Keratinocyte (primary cell): ENCODE data around the gene NUDT3. TPM values are rescaled to one million over a fixed set of nuclear protein-coding genes. Genes with fewer than 3 reads are reported as not detected.
"Not testable (repeated sequence)": the region's sequence is repeated elsewhere in the genome, so short reads cannot be mapped to it uniquely, and the experiment has no call there.

Experiments used
- DNase-seq: peaks from one replicate; pipeline ENCODE4 v3.0.0-alpha.2; 2011; ENCODE audit warnings: low read depth, missing footprints, low spot score
- FAIRE-seq: peaks from 2 replicates; lab custom pipeline; 2011; peaks lifted over from hg19 to GRCh38; lab: Jason Lieb, UNC
- H2AFZ ChIP-seq: 2 replicates; pipeline ENCODE4 v1.6.0; 2012; ENCODE audit warnings: low read length, control low read depth, inconsistent platforms; ENCODE audit not compliant: control insufficient read depth
- H3K27ac ChIP-seq: 2 replicates; pipeline ENCODE4 v1.5.1; 2011; ENCODE audit warnings: low read length; ENCODE audit not compliant: control insufficient read depth, insufficient read depth
- H3K27me3 ChIP-seq: 3 replicates; pipeline ENCODE4 v1.6.0; 2011; ENCODE audit warnings: low read length; ENCODE audit not compliant: control insufficient read depth, insufficient read depth; ENCODE audit errors: extremely low read depth
- H3K36me3 ChIP-seq, 2 experiments: 2 replicates in 1 of 2; 3 replicates in 1 of 2; pipeline ENCODE4 v1.5.1; 2011; ENCODE audit warnings: low read length in 2 of 2, mild to moderate bottlenecking in 1 of 2; ENCODE audit not compliant: control insufficient read depth in 2 of 2, insufficient read depth in 2 of 2; ENCODE audit errors: extremely low read depth in 1 of 2
- H3K4me1 ChIP-seq: 3 replicates; pipeline ENCODE4 v1.5.1; 2011; ENCODE audit warnings: low read length; ENCODE audit not compliant: control insufficient read depth, insufficient read depth; ENCODE audit errors: extremely low read depth
- H3K4me2 ChIP-seq: 3 replicates; pipeline ENCODE4 v1.6.0; 2011; ENCODE audit warnings: low read depth, low read length; ENCODE audit not compliant: control insufficient read depth, insufficient read depth; ENCODE audit errors: extremely low read depth
- H3K4me3 ChIP-seq, 3 experiments: fragments of 200-600 bp in 1 of 3; sonication (generic) in 1 of 3; 2 replicates in 2 of 3; 3 replicates in 1 of 3; pipeline ENCODE4 v1.5.1; 2011 to 2016; ENCODE audit warnings: low read length in 3 of 3, mild to moderate bottlenecking in 3 of 3, control low read depth in 2 of 3, inconsistent platforms in 1 of 3, low read depth in 1 of 3, mixed read lengths in 1 of 3, mixed run types in 1 of 3, moderate library complexity in 1 of 3; ENCODE audit not compliant: control insufficient read depth in 2 of 3, insufficient read depth in 2 of 3; ENCODE audit errors: extremely low read depth in 1 of 3
- H3K79me2 ChIP-seq: 2 replicates; pipeline ENCODE4 v1.6.0; 2012; ENCODE audit warnings: low read length; ENCODE audit not compliant: control insufficient read depth, insufficient read depth
- H3K9ac ChIP-seq: 3 replicates; pipeline ENCODE4 v1.6.0; 2011; ENCODE audit warnings: low read length; ENCODE audit not compliant: control insufficient read depth, insufficient read depth; ENCODE audit errors: extremely low read depth
- H3K9me1 ChIP-seq: 3 replicates; pipeline ENCODE4 v1.6.0; 2011; ENCODE audit warnings: low read length; ENCODE audit not compliant: control insufficient read depth, insufficient read depth; ENCODE audit errors: extremely low read depth
- H3K9me3 ChIP-seq: 2 replicates; pipeline ENCODE4 v1.5.1; 2012; ENCODE audit warnings: low read depth, low read length; ENCODE audit not compliant: control insufficient read depth
- H4K20me1 ChIP-seq: 3 replicates; pipeline ENCODE4 v1.6.0; 2011; ENCODE audit warnings: low read length; ENCODE audit not compliant: control insufficient read depth, insufficient read depth; ENCODE audit errors: extremely low read depth
- CTCF ChIP-seq, 3 experiments: IDR thresholded peaks in 1 of 3; conservative IDR thresholded peaks in 1 of 3; optimal IDR thresholded peaks in 1 of 3; 2 replicates in 2 of 3; 3 replicates in 1 of 3; pipeline versions ENCODE3 to v1.5.1; 2011; ENCODE audit warnings: low read length in 3 of 3, mild to moderate bottlenecking in 3 of 3, moderate library complexity in 2 of 3, control low read depth in 1 of 3, inconsistent platforms in 1 of 3; ENCODE audit not compliant: insufficient read depth in 2 of 3; ENCODE audit errors: extremely low read depth in 1 of 3
- EZH2 ChIP-seq: IDR thresholded peaks from one replicate; pipeline ENCODE4 v1.6.1; 2012; ENCODE audit warnings: inconsistent platforms, mild to moderate bottlenecking, low read length, moderate library complexity
- dilution Hi-C: fragments of 300-500 bp; cut with MboI; formaldehyde crosslinking; loops from one replicate; pipeline ENCODE4 v1.7.0; 2020; ENCODE audit warnings: low sequenced_read_pairs; ENCODE audit not compliant: extremely low pct_ligation_motif_present
- polyA plus RNA-seq, 5 experiments: library from polyadenylated mRNA; depleted of rRNA in 3 of 5; stranded (reverse) in 3 of 5; stranded (forward) in 1 of 5; unstranded in 1 of 5; fragments of >200 nt; gene quantifications; 1 replicate in 1 of 5; 2 replicates in 3 of 5; 3 replicates in 1 of 5; pipeline versions ENCODE4 v1.2.1 to v1.2.3, GENCODE V29; 2011 to 2012; ENCODE audit warnings: missing spikeins in 2 of 5, low read depth in 1 of 5, low replicate concordance in 1 of 5

The NUDT3 gene
- polyA plus RNA-seq, 1 donor (not counting 4 experiments of a cell fraction or from before 2014, with no cell fraction given): 16.5 TPM

DNA sequence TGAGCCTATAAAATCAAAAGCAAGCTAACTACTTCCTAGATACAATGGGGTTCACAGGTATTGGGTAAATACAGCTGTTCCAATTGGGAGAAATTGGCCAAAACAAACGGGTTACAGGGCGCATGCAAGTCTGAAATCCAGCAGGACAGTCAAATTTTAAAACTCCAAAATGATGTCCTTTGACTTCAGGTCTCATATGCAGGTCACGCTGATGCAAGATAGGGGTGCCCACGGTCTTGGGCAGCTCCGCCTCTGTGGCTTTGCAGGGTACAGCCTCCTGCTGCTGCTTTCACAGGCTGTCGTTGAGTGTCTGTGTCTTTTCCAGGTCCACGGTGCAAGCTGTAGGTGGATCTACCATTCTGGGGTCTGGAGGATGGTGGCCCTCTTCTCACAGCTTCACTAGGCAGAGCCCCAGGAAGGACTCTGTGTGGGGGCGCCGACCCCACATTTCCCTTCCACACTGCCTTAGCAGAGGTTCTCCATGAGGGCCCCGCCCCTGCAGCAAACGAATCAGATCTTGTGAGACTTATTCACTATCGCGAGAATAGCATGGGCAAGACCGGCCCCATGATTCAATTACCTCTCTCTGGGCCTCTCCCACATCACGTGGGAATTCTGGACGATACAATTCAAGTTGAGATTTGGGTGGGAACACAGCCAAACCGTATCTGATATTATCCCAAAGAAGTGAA, 131.7 kb downstream of the NUDT3 start:
- Histone ChIP-seq H3K27ac (no peak overlapping the region), H3K4me1 (no peaks in the 10 kb centered on the region), H3K27me3 (no peaks in the 10 kb centered on the region), H4K20me1 (no peaks in the 10 kb centered on the region), H3K9ac (no peak overlapping the region), H3K79me2 (no peaks in the 10 kb centered on the region), H3K4me3 (no peak overlapping the region), H3K36me3 (no peaks in the 10 kb centered on the region), H2AFZ (no peak overlapping the region), H3K9me1 (no peaks in the 10 kb centered on the region), H3K9me3 (no peaks in the 10 kb centered on the region), H3K4me2 (no peak overlapping the region)
- TF ChIP-seq EZH2 (no peak), CTCF (optimal IDR thresholded peaks at IDR 0.05 in 1 of 3, IDR thresholded peaks at IDR 0.05 in 1 of 3, conservative IDR thresholded peaks at IDR 0.05 in 1 of 3; ENCODE audit: extremely low read depth in 1 of 3, insufficient read depth in 2 of 3, low read length in 3 of 3) (no peak)
- dilution Hi-C loops: no loop called here
- FAIRE-seq (no peak), DNase-seq (no peak)

GRCh38 chr6:34259529-34260069, 132.9 kb downstream of the NUDT3 start:
- no peaks in the 10 kb centered on the region for H3K4me1 ChIP-seq
- H3K9ac ChIP-seq: no peak overlapping the region
- no peak overlapping the region for H3K4me3 ChIP-seq
- no peaks in the 10 kb centered on the region for H3K9me1 ChIP-seq
- no peak overlapping the region for H2AFZ ChIP-seq
- H3K36me3 ChIP-seq: no peaks in the 10 kb centered on the region
- no peaks in the 10 kb centered on the region for H4K20me1 ChIP-seq
- no peaks in the 10 kb centered on the region for H3K27me3 ChIP-seq
- no peak for DNase-seq
- no peak overlapping the region for H3K27ac ChIP-seq
- H3K4me2 ChIP-seq: no peak overlapping the region
- H3K79me2 ChIP-seq: no peaks in the 10 kb centered on the region
- no peak for TF ChIP-seq CTCF (optimal IDR thresholded peaks at IDR 0.05 in 1 of 3, IDR thresholded peaks at IDR 0.05 in 1 of 3, conservative IDR thresholded peaks at IDR 0.05 in 1 of 3; ENCODE audit: extremely low read depth in 1 of 3, insufficient read depth in 2 of 3, low read length in 3 of 3)
- no peak for TF ChIP-seq EZH2
- dilution Hi-C loops: no loop called here
- no peak for FAIRE-seq
- no peaks in the 10 kb centered on the region for H3K9me3 ChIP-seq

- H3K27ac ChIP-seq, FAIRE-seq, H3K9me1 ChIP-seq, H4K20me1 ChIP-seq, H3K27me3 ChIP-seq, DNase-seq, H3K4me2 ChIP-seq, dilution Hi-C loops, H3K79me2 ChIP-seq, H3K9me3 ChIP-seq, H3K4me3 ChIP-seq, H3K36me3 ChIP-seq, H2AFZ ChIP-seq, H3K9ac ChIP-seq: not testable (repeated sequence)
- H3K4me1 ChIP-seq: peaks cover 15% of the 10 kb centered on the region
Observed at GRCh38 chr6:34252395-34252794, 140.1 kb downstream of the NUDT3 start.
